Natural killer cell (primary cell): ENCODE results near the gene SPAST. TPM values are rescaled to one million over a fixed set of nuclear protein-coding genes. Genes with fewer than 3 reads are reported as not detected.
"Not testable (repeated sequence)": the region's sequence is repeated elsewhere in the genome, so short reads cannot be mapped to it uniquely, and the experiment has no call there.

Experiments
- ATAC-seq, 3 donors: fragments of 150-1000 bp in 2 of 3; fragments of 200-7000 bp in 1 of 3; cut with Tn5 transposase; 1 replicate in 1 of 3; 2 replicates in 2 of 3; pipeline ENCODE4 v1.10.0; 2021; ENCODE audit warnings: mild to moderate bottlenecking in 2 of 3, moderate library complexity in 2 of 3
- DNase-seq, 2 donors: peaks; one replicate each; pipeline versions ENCODE4 v3.0.0 to v3.0.0-alpha.2; 2013 to 2021; ENCODE audit warnings: mixed read lengths in 1 of 2
- H3K27ac ChIP-seq: one replicate; pipeline ENCODE4 v1.5.1; 2013; ENCODE audit warnings: mild to moderate bottlenecking, low read length
- H3K27me3 ChIP-seq: one replicate; pipeline ENCODE4 v1.6.1; 2013; ENCODE audit warnings: low read length; ENCODE audit not compliant: control insufficient read depth, insufficient read depth
- H3K36me3 ChIP-seq: one replicate; pipeline ENCODE4 v1.6.1; 2013; ENCODE audit warnings: low read length; ENCODE audit not compliant: control insufficient read depth, insufficient read depth
- H3K4me1 ChIP-seq: one replicate; pipeline ENCODE4 v1.6.1; 2013; ENCODE audit warnings: low read length; ENCODE audit not compliant: control insufficient read depth, insufficient read depth
- H3K4me3 ChIP-seq: one replicate; pipeline ENCODE4 v1.5.1; 2013; ENCODE audit warnings: low read length
- H3K9me3 ChIP-seq: one replicate; pipeline ENCODE4 v1.6.1; 2013; ENCODE audit warnings: low read length; ENCODE audit not compliant: control insufficient read depth, insufficient read depth
- H3K27ac Mint-ChIP-seq, 2 donors: one replicate each; pipeline ENCODE4 v1.8.0; 2022; ENCODE audit warnings: mild to moderate bottlenecking in 2 of 2, mixed read lengths in 2 of 2, moderate library complexity in 1 of 2
- H3K27me3 Mint-ChIP-seq, 2 donors: one replicate each; pipeline ENCODE4 v1.8.0; 2022; ENCODE audit warnings: low read depth in 2 of 2, mixed read lengths in 2 of 2
- H3K36me3 Mint-ChIP-seq: one replicate; pipeline ENCODE4 v1.8.0; 2022; ENCODE audit warnings: mixed read lengths
- H3K4me1 Mint-ChIP-seq, 2 donors: one replicate each; pipeline ENCODE4 v1.8.0; 2022; ENCODE audit warnings: mixed read lengths in 2 of 2
- H3K4me3 Mint-ChIP-seq: one replicate; pipeline ENCODE4 v1.8.0; 2022; ENCODE audit warnings: mild to moderate bottlenecking, moderate library complexity, mixed read lengths
- H3K9me3 Mint-ChIP-seq, 2 donors: one replicate each; pipeline ENCODE4 v1.8.0; 2022; ENCODE audit warnings: mixed read lengths in 2 of 2
- WGBS: methylation state at CpG from one replicate; pipeline ENCODE4 v1.1.7; 2013; ENCODE audit warnings: missing lambda C conversion rate; ENCODE audit not compliant: insufficient coverage; 5-methylcytosine and 5-hydroxymethylcytosine counted together
- intact Hi-C: fragments of 100-400 bp; cut with micrococcal nuclease; formaldehyde crosslinking; loops from one replicate; pipeline ENCODE4 v1.14.2; 2022
- total RNA-seq, 4 donors: library from RNA; stranded (reverse); fragments of 120-200 nt in 1 of 4; gene quantifications; one replicate each; pipeline versions ENCODE4 v1.2.3 to v1.2.4, GENCODE V29; 2013 to 2022
- TF ChIP-seq, protein P1 (sequence below): fragments of 200-600 bp; IDR thresholded peaks from one replicate; pipeline ENCODE4 v1.8.0; 2022; ENCODE audit warnings: antibody characterized with exemption

The SPAST gene
- total RNA-seq, 3 donors from 2014 or later (not counting 1 experiment from before 2014, with no cell fraction given), result 16.8 to 27.5 (median 22.5) TPM

DNA sequence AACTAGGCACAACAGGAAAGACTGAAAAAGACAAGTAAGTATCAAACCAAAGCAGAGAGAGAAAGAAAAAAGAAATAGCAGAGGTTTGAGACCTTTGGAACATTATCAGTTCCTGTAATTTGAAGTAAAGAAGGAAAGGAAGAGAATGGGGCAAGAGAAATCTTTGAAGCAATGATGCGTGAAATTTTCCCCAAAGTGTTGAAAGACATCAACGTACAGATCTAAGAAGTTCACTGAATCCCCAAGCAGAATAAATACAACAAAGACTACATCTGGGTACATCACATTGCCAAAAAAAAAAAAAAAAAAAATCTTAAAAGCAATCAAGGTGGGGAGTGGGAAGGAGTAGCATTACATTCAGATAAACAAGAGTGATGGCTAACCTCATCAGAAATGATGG lies 96.3 kb downstream of the SPAST start:
- intact Hi-C loops, result no loop called here
- WGBS, result 100% methylated on average over 1 of the region's 2 CpGs
- Histone ChIP-seq H3K4me1 (no peaks in the 10 kb centered on the region), H3K4me3 (no peak overlapping the region), H3K9me3 (no peaks in the 10 kb centered on the region), H3K27me3 (no peaks in the 10 kb centered on the region), H3K27ac (no peak overlapping the region), H3K36me3 (peaks cover 2% of the 10 kb centered on the region)
- DNase-seq, result no peak
- H3K4me1 Mint-ChIP-seq, result peaks cover 0 to 2% of the 10 kb centered on the region in 2 donors
- TF ChIP-seq, protein P1, sequence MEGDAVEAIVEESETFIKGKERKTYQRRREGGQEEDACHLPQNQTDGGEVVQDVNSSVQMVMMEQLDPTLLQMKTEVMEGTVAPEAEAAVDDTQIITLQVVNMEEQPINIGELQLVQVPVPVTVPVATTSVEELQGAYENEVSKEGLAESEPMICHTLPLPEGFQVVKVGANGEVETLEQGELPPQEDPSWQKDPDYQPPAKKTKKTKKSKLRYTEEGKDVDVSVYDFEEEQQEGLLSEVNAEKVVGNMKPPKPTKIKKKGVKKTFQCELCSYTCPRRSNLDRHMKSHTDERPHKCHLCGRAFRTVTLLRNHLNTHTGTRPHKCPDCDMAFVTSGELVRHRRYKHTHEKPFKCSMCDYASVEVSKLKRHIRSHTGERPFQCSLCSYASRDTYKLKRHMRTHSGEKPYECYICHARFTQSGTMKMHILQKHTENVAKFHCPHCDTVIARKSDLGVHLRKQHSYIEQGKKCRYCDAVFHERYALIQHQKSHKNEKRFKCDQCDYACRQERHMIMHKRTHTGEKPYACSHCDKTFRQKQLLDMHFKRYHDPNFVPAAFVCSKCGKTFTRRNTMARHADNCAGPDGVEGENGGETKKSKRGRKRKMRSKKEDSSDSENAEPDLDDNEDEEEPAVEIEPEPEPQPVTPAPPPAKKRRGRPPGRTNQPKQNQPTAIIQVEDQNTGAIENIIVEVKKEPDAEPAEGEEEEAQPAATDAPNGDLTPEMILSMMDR, result no peak
- ATAC-seq, result no peak
- no peaks in the 10 kb centered on the region for H3K36me3 Mint-ChIP-seq
- H3K4me3 Mint-ChIP-seq, result no peak overlapping the region
- no peaks in the 10 kb centered on the region for H3K9me3 Mint-ChIP-seq
- no peak overlapping the region for H3K27ac Mint-ChIP-seq
- no peaks in the 10 kb centered on the region for H3K27me3 Mint-ChIP-seq

DNA sequence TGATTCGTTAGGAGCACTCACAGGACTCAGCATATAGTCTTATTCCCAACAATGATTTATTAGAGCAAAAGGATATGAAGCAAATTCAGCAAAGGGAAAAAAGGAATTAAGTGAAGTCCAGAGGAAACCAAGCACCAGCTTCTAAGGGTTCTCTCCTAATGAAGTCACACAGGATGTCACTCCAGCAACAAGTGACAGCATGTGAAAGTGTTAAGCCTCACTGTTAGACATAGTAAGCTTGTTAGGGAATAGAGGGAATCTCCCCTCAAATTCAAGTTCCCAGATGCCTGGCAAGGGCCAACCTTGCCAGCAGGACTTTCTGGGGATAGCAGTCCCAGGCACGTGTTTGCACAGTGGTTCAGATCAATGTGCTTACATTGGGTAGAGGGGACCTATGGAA lies 97.9 kb downstream of the SPAST start:
- intact Hi-C loops, result no loop called here
- H3K4me1 Mint-ChIP-seq, result peaks cover 10 to 16% of the 10 kb centered on the region in 2 donors
- Histone ChIP-seq H3K4me1 (no peaks in the 10 kb centered on the region), H3K27me3 (no peaks in the 10 kb centered on the region), H3K36me3 (no peaks in the 10 kb centered on the region), H3K4me3 (no peak overlapping the region), H3K9me3 (no peaks in the 10 kb centered on the region), H3K27ac (no peak overlapping the region)
- TF ChIP-seq, protein P1, result no peak
- ATAC-seq, result no peak
- no peaks in the 10 kb centered on the region for H3K9me3 Mint-ChIP-seq
- H3K27ac Mint-ChIP-seq, result no peak overlapping the region
- no peak for DNase-seq
- 75% methylated on average over 1 of the region's 2 CpGs for WGBS
- no peaks in the 10 kb centered on the region for H3K27me3 Mint-ChIP-seq
- no peaks in the 10 kb centered on the region for H3K36me3 Mint-ChIP-seq
- no peak overlapping the region for H3K4me3 Mint-ChIP-seq

DNA sequence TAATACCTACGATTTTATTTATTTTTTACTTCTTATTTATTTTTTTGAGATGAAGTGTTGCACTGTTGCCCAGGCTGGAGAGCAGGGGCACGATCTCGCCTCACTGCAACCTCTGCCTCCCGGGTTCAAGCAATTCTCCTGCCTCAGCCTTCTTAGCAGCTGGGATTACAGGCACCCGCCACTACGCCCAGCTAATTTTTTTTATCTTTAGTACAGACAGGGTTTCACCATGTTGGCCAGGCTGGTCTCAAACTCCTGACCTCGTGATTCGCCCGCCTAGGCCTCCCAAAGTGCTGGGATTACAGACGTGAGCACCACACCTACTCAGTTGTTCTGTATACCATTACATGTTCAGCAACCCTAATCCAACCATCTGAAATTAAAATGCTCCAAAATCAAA lies 100.9 kb downstream of the SPAST start:
- H3K27ac Mint-ChIP-seq, H3K27me3 Mint-ChIP-seq, H3K9me3 Mint-ChIP-seq, H3K36me3 ChIP-seq, DNase-seq, H3K27ac ChIP-seq, intact Hi-C loops, H3K4me1 ChIP-seq, H3K4me3 ChIP-seq, ATAC-seq, H3K27me3 ChIP-seq, H3K36me3 Mint-ChIP-seq, H3K9me3 ChIP-seq: not testable (repeated sequence)
- WGBS, result 96% methylated on average over 9 of the region's 10 CpGs
- Mint-ChIP-seq H3K4me1 (peaks cover 26 to 28% of the 10 kb centered on the region in 2 donors), H3K4me3 (peak overlapping the region; percentile 57)

DNA sequence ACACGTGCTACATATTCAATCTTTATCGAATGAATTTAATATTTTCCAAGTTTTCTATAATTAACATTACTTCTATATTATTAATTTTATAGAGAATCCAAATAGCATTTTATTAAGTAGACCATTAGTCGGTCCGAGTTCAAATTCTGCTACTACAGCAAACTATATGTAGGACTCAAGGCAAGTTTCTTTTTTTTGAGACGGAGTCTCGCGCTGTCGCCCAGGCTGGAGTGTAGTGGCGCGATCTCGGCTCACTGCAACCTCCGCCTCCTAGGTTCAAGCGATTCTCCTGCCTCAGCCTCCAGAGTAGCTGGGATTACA lies 101.6 kb downstream of the SPAST start:
- peak overlapping the region; percentile 92 to 95 for H3K27ac Mint-ChIP-seq
- Histone ChIP-seq H3K27ac (peak overlapping the region; percentile 61), H3K4me3 (peak overlapping the region; percentile 53)
- H3K9me3 ChIP-seq, H3K27me3 Mint-ChIP-seq, H3K36me3 ChIP-seq, H3K4me1 ChIP-seq, H3K36me3 Mint-ChIP-seq, H3K27me3 ChIP-seq, H3K9me3 Mint-ChIP-seq: not testable (repeated sequence)
- 4% methylated on average over 12 of the region's 13 CpGs for WGBS
- ATAC-seq (peak in 2 of 3 donors; percentile 3 to 4), DNase-seq (peak in 1 of 2 donors; percentile 5)
- peaks cover 26 to 28% of the 10 kb centered on the region in 2 donors for H3K4me1 Mint-ChIP-seq
- peak overlapping the region; percentile 99 for H3K4me3 Mint-ChIP-seq
- intact Hi-C loops, result loop anchor here (5.0 kb wide), 1 partner anchor 103 kb away; the partner anchor contains the start of gene SPAST
